ENCODE data around the gene YPEL2.

DNA sequence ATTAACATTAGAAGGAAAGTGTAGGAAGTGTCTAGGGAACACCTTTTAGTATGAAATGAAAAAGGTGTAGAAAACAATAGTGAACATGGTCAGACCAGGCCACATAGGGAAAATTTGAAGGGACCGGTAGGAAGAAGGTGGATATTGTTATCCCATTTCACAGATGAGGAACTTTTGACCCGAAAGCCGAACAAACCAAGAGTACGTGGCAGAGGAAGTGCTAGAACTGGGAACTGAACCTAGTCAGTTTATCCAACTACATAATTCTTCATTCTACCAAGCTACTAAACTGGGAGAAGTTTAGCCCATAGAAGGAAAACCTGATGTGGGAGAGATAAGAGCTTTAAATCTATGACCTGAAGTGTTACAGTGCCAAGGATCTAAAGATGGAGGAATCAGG is 43.2 kb downstream of the YPEL2 start:
- TF ChIP-seq, protein P1, sequence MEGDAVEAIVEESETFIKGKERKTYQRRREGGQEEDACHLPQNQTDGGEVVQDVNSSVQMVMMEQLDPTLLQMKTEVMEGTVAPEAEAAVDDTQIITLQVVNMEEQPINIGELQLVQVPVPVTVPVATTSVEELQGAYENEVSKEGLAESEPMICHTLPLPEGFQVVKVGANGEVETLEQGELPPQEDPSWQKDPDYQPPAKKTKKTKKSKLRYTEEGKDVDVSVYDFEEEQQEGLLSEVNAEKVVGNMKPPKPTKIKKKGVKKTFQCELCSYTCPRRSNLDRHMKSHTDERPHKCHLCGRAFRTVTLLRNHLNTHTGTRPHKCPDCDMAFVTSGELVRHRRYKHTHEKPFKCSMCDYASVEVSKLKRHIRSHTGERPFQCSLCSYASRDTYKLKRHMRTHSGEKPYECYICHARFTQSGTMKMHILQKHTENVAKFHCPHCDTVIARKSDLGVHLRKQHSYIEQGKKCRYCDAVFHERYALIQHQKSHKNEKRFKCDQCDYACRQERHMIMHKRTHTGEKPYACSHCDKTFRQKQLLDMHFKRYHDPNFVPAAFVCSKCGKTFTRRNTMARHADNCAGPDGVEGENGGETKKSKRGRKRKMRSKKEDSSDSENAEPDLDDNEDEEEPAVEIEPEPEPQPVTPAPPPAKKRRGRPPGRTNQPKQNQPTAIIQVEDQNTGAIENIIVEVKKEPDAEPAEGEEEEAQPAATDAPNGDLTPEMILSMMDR (IDR thresholded peaks at IDR 0.05; ENCODE audit: poor library complexity): no peak
- no peak for TF ChIP-seq EZH2 (IDR thresholded peaks at IDR 0.05; ENCODE audit: borderline replicate concordance)
- TF ChIP-seq EZH2phosphoT487 (IDR thresholded peaks at IDR 0.05; ENCODE audit: low read depth, severe bottlenecking, unreplicated experiment): no peak

Data from hepatocyte (in vitro differentiated cells).